AG04450 (cell line): ENCODE measurements around the gene OAF. TPM values are rescaled to one million over a fixed set of nuclear protein-coding genes. Genes with fewer than 3 reads are reported as not detected.

ENCODE experiments used
- CTCF ChIA-PET: fragments of 300-600, 350-600 bp; formaldehyde crosslinking; extraction: SDS; loops from one replicate; lab custom pipeline; 2022; ENCODE audit warnings: antibody characterized with exemption, inconsistent platforms; lab: Charles Lee
- POLR2A ChIA-PET: fragments of 350-600 bp; formaldehyde crosslinking; extraction: SDS; loops from one replicate; lab custom pipeline; 2021; ENCODE audit warnings: antibody characterized with exemption, inconsistent platforms; lab: Yijun Ruan, JAX
- DNase-seq: peaks from one replicate; pipeline ENCODE4 v3.0.0-alpha.2; 2011; ENCODE audit warnings: low read depth, low spot score
- H3K27ac ChIP-seq: one replicate; pipeline ENCODE4 v1.5.1; 2012; ENCODE audit warnings: low read depth, low read length, control low read depth
- H3K27me3 ChIP-seq: one replicate; pipeline ENCODE4 v1.6.0; 2012; ENCODE audit warnings: low read length; ENCODE audit not compliant: control insufficient read depth, insufficient read depth
- H3K4me3 ChIP-seq: 2 replicates; pipeline ENCODE4 v1.5.1; 2011; ENCODE audit warnings: mild to moderate bottlenecking, low read depth, low read length, control low read depth
- H3K9me3 ChIP-seq: 2 replicates; pipeline ENCODE4 v1.5.1; 2012; ENCODE audit warnings: low read length; ENCODE audit not compliant: control insufficient read depth, insufficient read depth
- polyA plus RNA-seq: library from polyadenylated mRNA; depleted of rRNA; stranded (reverse); fragments of >200 nt; gene quantifications from 2 replicates; pipeline ENCODE4 v1.2.3, GENCODE V29; 2011; rRNA removed
- TF ChIP-seq, protein P1 (sequence below): IDR thresholded peaks from 2 replicates; pipeline ENCODE4 v1.5.1; 2011; ENCODE audit warnings: low read depth, low read length, control low read depth, inconsistent platforms

OAF gene
- polyA plus RNA-seq, 1 experiment: 26.6 TPM

DNA sequence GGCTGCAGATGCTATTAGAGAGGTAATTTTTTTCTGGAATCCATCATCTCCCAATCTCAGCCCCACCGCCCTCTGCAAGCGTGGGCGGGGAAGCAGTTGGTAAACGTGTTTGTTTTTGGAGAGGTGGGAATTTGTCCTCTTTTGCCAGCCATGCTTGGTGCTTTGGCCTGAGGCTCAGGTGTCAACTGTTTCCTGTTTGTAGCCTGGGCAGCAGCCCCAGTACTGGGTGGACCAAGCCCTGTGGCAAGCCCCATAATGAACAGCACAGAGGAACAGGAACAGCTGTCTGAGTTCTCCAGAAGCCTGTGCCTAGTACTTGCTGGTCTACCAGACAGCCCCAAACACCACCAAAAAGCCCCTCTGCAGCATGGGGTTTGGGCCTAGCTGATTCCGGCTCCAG lies 68.7 kb downstream of the OAF start:
- no peak overlapping the region for H3K27ac ChIP-seq
- POLR2A ChIA-PET: no interaction called here
- DNase-seq: no peak
- TF ChIP-seq, protein P1, sequence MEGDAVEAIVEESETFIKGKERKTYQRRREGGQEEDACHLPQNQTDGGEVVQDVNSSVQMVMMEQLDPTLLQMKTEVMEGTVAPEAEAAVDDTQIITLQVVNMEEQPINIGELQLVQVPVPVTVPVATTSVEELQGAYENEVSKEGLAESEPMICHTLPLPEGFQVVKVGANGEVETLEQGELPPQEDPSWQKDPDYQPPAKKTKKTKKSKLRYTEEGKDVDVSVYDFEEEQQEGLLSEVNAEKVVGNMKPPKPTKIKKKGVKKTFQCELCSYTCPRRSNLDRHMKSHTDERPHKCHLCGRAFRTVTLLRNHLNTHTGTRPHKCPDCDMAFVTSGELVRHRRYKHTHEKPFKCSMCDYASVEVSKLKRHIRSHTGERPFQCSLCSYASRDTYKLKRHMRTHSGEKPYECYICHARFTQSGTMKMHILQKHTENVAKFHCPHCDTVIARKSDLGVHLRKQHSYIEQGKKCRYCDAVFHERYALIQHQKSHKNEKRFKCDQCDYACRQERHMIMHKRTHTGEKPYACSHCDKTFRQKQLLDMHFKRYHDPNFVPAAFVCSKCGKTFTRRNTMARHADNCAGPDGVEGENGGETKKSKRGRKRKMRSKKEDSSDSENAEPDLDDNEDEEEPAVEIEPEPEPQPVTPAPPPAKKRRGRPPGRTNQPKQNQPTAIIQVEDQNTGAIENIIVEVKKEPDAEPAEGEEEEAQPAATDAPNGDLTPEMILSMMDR: no peak
- H3K9me3 ChIP-seq: no peaks in the 10 kb centered on the region
- CTCF ChIA-PET: interaction anchor here (2.3 kb wide), 1 partner anchor 20 kb away, joined by 8 read pairs; no protein-coding TSS in a partner anchor
- H3K4me3 ChIP-seq: no peak overlapping the region
- peaks cover 30% of the 10 kb centered on the region for H3K27me3 ChIP-seq

Other genes starting within 250 kb of the OAF start
- 0.07 TPM in 1 of 2 replicates, not detected in the other for gene TRIM29, start 72.9 kb upstream of the OAF start, polyA plus RNA-seq
- 0.05 TPM in 1 of 2 replicates, not detected in the other for gene POU2F3, start 29.1 kb downstream of the OAF start, polyA plus RNA-seq
- 13.6 and 14.9 TPM in 2 replicates for gene TLCD5, start 114.3 kb downstream of the OAF start, polyA plus RNA-seq
- 62.7 and 64.8 TPM in 2 replicates for gene ARHGEF12, start 125.4 kb downstream of the OAF start, polyA plus RNA-seq